ENCODE results near the gene SLC35E4. TPM values are rescaled to one million over a fixed set of nuclear protein-coding genes. Genes with fewer than 3 reads are reported as not detected.
"Not testable (repeated sequence)": the region's sequence is repeated elsewhere in the genome, so short reads cannot be mapped to it uniquely, and the experiment has no call there.

The SLC35E4 gene
- total and polyA plus RNA-seq, 2 experiments from 2014 or later = 2.6 to 11.3 TPM

- Mint-ChIP-seq H3K27me3 (ENCODE audit: insufficient read depth, low read depth, poor library complexity) (no peaks in the 10 kb centered on the region), H3K27ac (no peak overlapping the region), H3K4me1 (peaks cover 12% of the 10 kb centered on the region), H3K4me3 (no peak overlapping the region), H3K9me3 (no peaks in the 10 kb centered on the region), H3K36me3 (ENCODE audit: low read depth) (no peaks in the 10 kb centered on the region)
- Histone ChIP-seq H2AFZ (no peak overlapping the region), H3K4me3 (no peak overlapping the region), H3K4me2 (no peak overlapping the region), H3K27me3 (ENCODE audit: insufficient read depth) (no peaks in the 10 kb centered on the region), H3F3A (replicated peaks; ENCODE audit: low read depth) (no peaks in the 10 kb centered on the region), H3K79me2 (replicated peaks; ENCODE audit: insufficient read depth) (no peaks in the 10 kb centered on the region), H3K4me1 (ENCODE audit: insufficient read depth) (no peaks in the 10 kb centered on the region), H3K27ac (ENCODE audit: low read depth) (no peak overlapping the region), H4K20me1 (replicated peaks; ENCODE audit: insufficient read depth) (no peaks in the 10 kb centered on the region), H3K36me3 (ENCODE audit: insufficient read depth) (no peaks in the 10 kb centered on the region), H3K9me2 (ENCODE audit: insufficient read depth) (0 out of 2 replicates have a peak, but pooled peaks cover 4% of the 10 kb centered on the region)
- no peak for DNase-seq (ENCODE audit: low spot score)
- ATAC-seq = no peak
- TF ChIP-seq ETS1 (IDR thresholded peaks at IDR 0.05) = no peak
- no peak for TF ChIP-seq ZNF462 (CRISPR knock-in tag; IDR thresholded peaks at IDR 0.05)
- no peak for TF ChIP-seq POLR2AphosphoS5 (IDR thresholded peaks at IDR 0.05; ENCODE audit: low read depth)
- no peak for TF ChIP-seq CREB1 (CRISPR knock-in tag; IDR thresholded peaks at IDR 0.05; ENCODE audit: low read depth)
- no peak for TF ChIP-seq ZNF114 (CRISPR knock-in tag; IDR thresholded peaks at IDR 0.05)
- TF ChIP-seq NANOG (IDR thresholded peaks at IDR 0.05; ENCODE audit: borderline replicate concordance) = no peak
- no peak for TF ChIP-seq REST (IDR thresholded peaks at IDR 0.05; ENCODE audit: unreplicated experiment)
- no peak for TF ChIP-seq CTCF (conservative IDR thresholded peaks at IDR 0.05; ENCODE audit: low read depth in 2 of 2)
- TF ChIP-seq EZH2 (IDR thresholded peaks at IDR 0.05; ENCODE audit: low read depth, unreplicated experiment) = no peak
- no peak for TF ChIP-seq EZH2phosphoT487 (IDR thresholded peaks at IDR 0.05; ENCODE audit: unreplicated experiment)
- no peak for TF ChIP-seq JUNB (IDR thresholded peaks at IDR 0.05; ENCODE audit: unreplicated experiment)
Observed at GRCh38 chr22:30675436-30675835, 39.9 kb downstream of the SLC35E4 start.

GRCh38 chr22:30676565-30676964, 41.0 kb downstream of the SLC35E4 start:
- H3K4me3 Mint-ChIP-seq; H3K79me2 ChIP-seq (replicated peaks; ENCODE audit: insufficient read depth); H3K9me3 Mint-ChIP-seq; H3K4me1 ChIP-seq (ENCODE audit: insufficient read depth); H3K36me3 ChIP-seq (ENCODE audit: insufficient read depth); H3K27me3 ChIP-seq (ENCODE audit: insufficient read depth); H3K27ac Mint-ChIP-seq; H3K9me2 ChIP-seq (ENCODE audit: insufficient read depth); H3K27me3 Mint-ChIP-seq (ENCODE audit: insufficient read depth, low read depth, poor library complexity); H4K20me1 ChIP-seq (replicated peaks; ENCODE audit: insufficient read depth); H3K36me3 Mint-ChIP-seq (ENCODE audit: low read depth); H3F3A ChIP-seq (replicated peaks; ENCODE audit: low read depth); H2AFZ ChIP-seq; H3K4me3 ChIP-seq; DNase-seq (ENCODE audit: low spot score); H3K4me2 ChIP-seq; ATAC-seq; H3K27ac ChIP-seq (ENCODE audit: low read depth): not testable (repeated sequence)
- peaks cover 19% of the 10 kb centered on the region for H3K4me1 Mint-ChIP-seq
